Immature natural killer cell (primary cell): ENCODE results near the gene CDK5. TPM values are rescaled to one million over a fixed set of nuclear protein-coding genes. Genes with fewer than 3 reads are reported as not detected.
"Not testable (repeated sequence)": the region's sequence is repeated elsewhere in the genome, so short reads cannot be mapped to it uniquely, and the experiment has no call there.

ENCODE experiments used
- DNase-seq, 3 donors: peaks; one replicate each; pipeline ENCODE4 v3.0.0; 2022; ENCODE audit warnings: mixed read lengths in 1 of 3
- H3K27ac Mint-ChIP-seq, 6 donors: one replicate each; pipeline ENCODE4 v1.8.0; 2020; ENCODE audit warnings: mixed read lengths in 6 of 6, mild to moderate bottlenecking in 5 of 6, inconsistent platforms in 4 of 6, moderate library complexity in 3 of 6
- H3K27me3 Mint-ChIP-seq, 3 donors: one replicate each; pipeline ENCODE4 v1.8.0; 2020 to 2021; ENCODE audit warnings: low read depth in 3 of 3, mild to moderate bottlenecking in 3 of 3, mixed read lengths in 3 of 3, moderate library complexity in 3 of 3, inconsistent platforms in 1 of 3
- H3K36me3 Mint-ChIP-seq, 3 donors: one replicate each; pipeline ENCODE4 v1.8.0; 2020; ENCODE audit warnings: mixed read lengths in 3 of 3, inconsistent platforms in 2 of 3, mild to moderate bottlenecking in 2 of 3
- H3K4me1 Mint-ChIP-seq, 2 donors: one replicate each; pipeline ENCODE4 v1.8.0; 2020; ENCODE audit warnings: inconsistent platforms in 2 of 2, mild to moderate bottlenecking in 2 of 2, mixed read lengths in 2 of 2, moderate library complexity in 1 of 2
- H3K4me3 Mint-ChIP-seq, 5 donors: one replicate each; pipeline ENCODE4 v1.8.0; 2020; ENCODE audit warnings: mild to moderate bottlenecking in 5 of 5, mixed read lengths in 5 of 5, inconsistent platforms in 3 of 5, moderate library complexity in 3 of 5
- H3K9me3 Mint-ChIP-seq, 6 donors: one replicate each; pipeline ENCODE4 v1.8.0; 2020; ENCODE audit warnings: mild to moderate bottlenecking in 6 of 6, mixed read lengths in 6 of 6, inconsistent platforms in 4 of 6, moderate library complexity in 3 of 6
- polyA plus RNA-seq, 3 donors: library from polyadenylated mRNA; unstranded; fragments of 300-500 nt; fragmentation: Illumina TruSeq; gene quantifications; one replicate each; pipeline ENCODE4 v1.2.3, GENCODE V29; 2021

CDK5 gene
- polyA plus RNA-seq, 3 donors from 2014 or later, result 15.6 to 18.9 (median 17.9) TPM

GRCh38 chr7:151013356-151013732 is 44.4 kb downstream of the CDK5 start:
- no peak for DNase-seq
- peaks cover 71 to 76% of the 10 kb centered on the region in 2 donors for H3K4me1 Mint-ChIP-seq
- peaks cover 0 to 2% (median 0%) of the 10 kb centered on the region in 6 donors for H3K9me3 Mint-ChIP-seq
- peak overlapping the region in 5 of 6 donors; percentile 93 to 99 (median 96) for H3K27ac Mint-ChIP-seq
- no peaks in the 10 kb centered on the region for H3K36me3 Mint-ChIP-seq
- peaks cover 24 to 38% (median 33%) of the 10 kb centered on the region in 3 donors for H3K27me3 Mint-ChIP-seq
- peak overlapping the region in 4 of 5 donors; percentile 86 to 92 (median 89) for H3K4me3 Mint-ChIP-seq

- Mint-ChIP-seq H3K27me3 (peaks cover 24 to 36% (median 32%) of the 10 kb centered on the region in 3 donors), H3K36me3 (no peaks in the 10 kb centered on the region), H3K9me3 (peaks cover 0 to 2% (median 0%) of the 10 kb centered on the region in 6 donors), H3K27ac (peak overlapping the region; percentile 72 to 98 (median 95)), H3K4me3 (peak overlapping the region; percentile 58 to 88 (median 68)), H3K4me1 (peaks cover 71 to 76% of the 10 kb centered on the region in 2 donors)
- peak in 1 of 3 donors; percentile 39 for DNase-seq
These were observed 44.8 kb downstream of the CDK5 start for GRCh38 chr7:151012911-151013347.

- Mint-ChIP-seq H3K27ac (peak overlapping the region; percentile 72 to 98 (median 95)), H3K9me3 (peaks cover 0 to 2% (median 0%) of the 10 kb centered on the region in 6 donors)
These were observed 45.5 kb downstream of the CDK5 start for GRCh38 chr7:151012031-151012692.

GRCh38 chr7:151011616-151012015 is 46.1 kb downstream of the CDK5 start:
- H3K27ac Mint-ChIP-seq, result peak overlapping the region; percentile 72 to 98 (median 95)
- not testable (repeated sequence) for H3K36me3 Mint-ChIP-seq, H3K9me3 Mint-ChIP-seq, DNase-seq
- H3K4me3 Mint-ChIP-seq, result peak overlapping the region; percentile 43 to 75 (median 57)
- H3K4me1 Mint-ChIP-seq, result peaks cover 73 to 80% of the 10 kb centered on the region in 2 donors
- H3K27me3 Mint-ChIP-seq, result peaks cover 22 to 36% (median 30%) of the 10 kb centered on the region in 3 donors

More at GRCh38 chr7:151012031-151012692, 45.5 kb downstream of the CDK5 start:
- peak overlapping the region; percentile 43 to 76 (median 68) for H3K4me3 Mint-ChIP-seq
- H3K36me3 Mint-ChIP-seq, result no peaks in the 10 kb centered on the region
- H3K4me1 Mint-ChIP-seq, result peaks cover 71 to 76% of the 10 kb centered on the region in 2 donors
- no peak for DNase-seq
- H3K27me3 Mint-ChIP-seq, result peaks cover 22 to 36% (median 30%) of the 10 kb centered on the region in 3 donors

- Mint-ChIP-seq H3K9me3 (peaks cover 0 to 2% (median 0%) of the 10 kb centered on the region in 6 donors), H3K4me3 (peak overlapping the region; percentile 70 to 82 (median 79)), H3K27me3 (peaks cover 18 to 36% (median 28%) of the 10 kb centered on the region in 3 donors), H3K4me1 (peaks cover 78 to 82% of the 10 kb centered on the region in 2 donors), H3K27ac (peak overlapping the region; percentile 93 to 98 (median 96)), H3K36me3 (no peaks in the 10 kb centered on the region)
- no peak for DNase-seq
These were observed 46.6 kb downstream of the CDK5 start for GRCh38 chr7:151011097-151011409.

GRCh38 chr7:151010307-151011096 is 47.2 kb downstream of the CDK5 start:
- H3K9me3 Mint-ChIP-seq, result peaks cover 0 to 2% (median 0%) of the 10 kb centered on the region in 6 donors
- DNase-seq, result peak; percentile 76 to 79 (median 76)
- H3K36me3 Mint-ChIP-seq, result no peaks in the 10 kb centered on the region
- peaks cover 18 to 34% (median 27%) of the 10 kb centered on the region in 3 donors for H3K27me3 Mint-ChIP-seq
- peaks cover 77 to 84% of the 10 kb centered on the region in 2 donors for H3K4me1 Mint-ChIP-seq
- H3K4me3 Mint-ChIP-seq, result peak overlapping the region; percentile 70 to 82 (median 79)
- H3K27ac Mint-ChIP-seq, result peak overlapping the region; percentile 93 to 98 (median 96)

GRCh38 chr7:151010037-151010306 is 47.7 kb downstream of the CDK5 start:
- H3K36me3 Mint-ChIP-seq, result no peaks in the 10 kb centered on the region
- H3K4me3 Mint-ChIP-seq, result peak overlapping the region in 2 of 5 donors; percentile 70 to 80
- peaks cover 72 to 79% of the 10 kb centered on the region in 2 donors for H3K4me1 Mint-ChIP-seq
- peak overlapping the region; percentile 93 to 98 (median 96) for H3K27ac Mint-ChIP-seq
- DNase-seq, result no peak
- peaks cover 13 to 29% (median 29%) of the 10 kb centered on the region in 3 donors for H3K27me3 Mint-ChIP-seq
- H3K9me3 Mint-ChIP-seq, result peaks cover 0 to 2% (median 0%) of the 10 kb centered on the region in 6 donors

- Mint-ChIP-seq H3K4me3 (no peak overlapping the region), H3K27ac (peak overlapping the region in 2 of 6 donors; percentile 77 to 92)
These were observed 48.2 kb downstream of the CDK5 start for GRCh38 chr7:151009327-151010036.

GRCh38 chr7:151008511-151009323 is 49.0 kb downstream of the CDK5 start:
- Mint-ChIP-seq H3K27me3 (peaks cover 4 to 23% (median 16%) of the 10 kb centered on the region in 3 donors), H3K36me3 (peaks cover 0 to 3% (median 0%) of the 10 kb centered on the region in 3 donors), H3K4me3 (peak overlapping the region; percentile 73 to 87 (median 79)), H3K9me3 (peaks cover 0 to 2% (median 0%) of the 10 kb centered on the region in 6 donors), H3K4me1 (peaks cover 59 to 67% of the 10 kb centered on the region in 2 donors), H3K27ac (peak overlapping the region; percentile 60 to 92 (median 85))
- DNase-seq, result peak; percentile 59 to 80 (median 76)

More at GRCh38 chr7:151009327-151010036, 48.2 kb downstream of the CDK5 start:
- H3K27me3 Mint-ChIP-seq, result peaks cover 11 to 29% (median 24%) of the 10 kb centered on the region in 3 donors
- H3K36me3 Mint-ChIP-seq, result peaks cover 0 to 2% (median 0%) of the 10 kb centered on the region in 3 donors
- peaks cover 0 to 2% (median 0%) of the 10 kb centered on the region in 6 donors for H3K9me3 Mint-ChIP-seq
- peaks cover 67 to 74% of the 10 kb centered on the region in 2 donors for H3K4me1 Mint-ChIP-seq
- DNase-seq, result no peak

- no peaks in the 10 kb centered on the region for H3K9me3 Mint-ChIP-seq
- H3K27ac Mint-ChIP-seq, result peak overlapping the region; percentile 60 to 92 (median 85)
- peaks cover 57 to 63% of the 10 kb centered on the region in 2 donors for H3K4me1 Mint-ChIP-seq
- peaks cover 0 to 3% (median 0%) of the 10 kb centered on the region in 3 donors for H3K36me3 Mint-ChIP-seq
- H3K4me3 Mint-ChIP-seq, result peak overlapping the region; percentile 73 to 87 (median 79)
- DNase-seq, result no peak
- peaks cover 0 to 21% (median 11%) of the 10 kb centered on the region in 3 donors for H3K27me3 Mint-ChIP-seq
These were observed 49.6 kb downstream of the CDK5 start for GRCh38 chr7:151008143-151008510.

GRCh38 chr7:151007469-151007898 is 50.2 kb downstream of the CDK5 start:
- Mint-ChIP-seq H3K36me3 (peaks cover 0 to 3% (median 0%) of the 10 kb centered on the region in 3 donors), H3K27me3 (peaks cover 0 to 16% (median 7%) of the 10 kb centered on the region in 3 donors), H3K4me1 (peaks cover 51 to 57% of the 10 kb centered on the region in 2 donors), H3K4me3 (peak overlapping the region; percentile 73 to 87 (median 79)), H3K27ac (peak overlapping the region in 5 of 6 donors; percentile 80 to 92 (median 88)), H3K9me3 (no peaks in the 10 kb centered on the region)
- DNase-seq, result no peak

GRCh38 chr7:151006590-151007300 is 51.0 kb downstream of the CDK5 start:
- peaks cover 0 to 12% (median 7%) of the 10 kb centered on the region in 3 donors for H3K27me3 Mint-ChIP-seq
- H3K4me1 Mint-ChIP-seq, result peaks cover 43 to 55% of the 10 kb centered on the region in 2 donors
- DNase-seq, result no peak
- peak overlapping the region in 1 of 6 donors; percentile 91 for H3K27ac Mint-ChIP-seq
- H3K4me3 Mint-ChIP-seq, result peak overlapping the region in 1 of 5 donors; percentile 33
- H3K36me3 Mint-ChIP-seq, result peaks cover 0 to 3% (median 0%) of the 10 kb centered on the region in 3 donors
- no peaks in the 10 kb centered on the region for H3K9me3 Mint-ChIP-seq
